ENCODE measurements around the gene SLC22A2.

DNA sequence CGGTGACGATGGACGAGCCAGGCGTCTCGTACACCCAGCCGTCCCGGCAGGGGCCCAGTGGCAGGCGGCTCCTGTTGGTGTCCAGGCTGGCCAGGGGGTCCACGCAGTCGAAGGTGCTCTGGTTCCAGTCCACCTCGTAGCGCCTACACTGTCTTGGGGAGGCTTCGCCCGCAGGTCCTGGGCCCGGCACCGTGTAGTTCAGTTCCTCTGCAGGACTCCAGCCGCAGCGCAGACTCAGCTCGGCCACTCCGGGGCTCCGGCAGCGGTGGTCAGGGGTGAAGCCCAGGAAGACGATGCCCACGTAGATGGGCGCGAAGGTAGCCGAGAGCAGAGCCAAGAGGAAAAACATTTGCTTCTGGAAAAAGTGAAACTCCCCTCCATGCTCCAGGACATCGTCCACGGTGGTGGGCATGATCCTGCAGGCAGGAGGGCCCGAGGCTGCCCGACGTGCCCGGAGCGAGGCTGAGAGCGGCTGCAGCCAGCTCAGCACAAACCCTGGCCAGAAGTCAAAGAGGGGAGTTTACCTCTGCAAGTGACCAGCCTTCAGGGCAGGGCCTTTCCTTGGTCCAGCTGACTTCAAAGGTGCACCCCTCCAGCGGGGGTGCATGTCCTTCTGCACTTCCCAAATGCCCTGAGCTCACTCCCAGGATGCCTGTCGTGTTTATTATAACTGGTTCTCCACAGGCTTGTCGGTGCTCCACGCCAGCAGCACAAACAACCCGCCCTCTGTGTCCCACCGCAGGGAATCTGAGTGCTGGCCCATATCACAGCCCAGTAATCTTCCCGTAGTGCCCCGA lies at the start of gene SLC22A2:
- TF ChIP-seq, protein P1, sequence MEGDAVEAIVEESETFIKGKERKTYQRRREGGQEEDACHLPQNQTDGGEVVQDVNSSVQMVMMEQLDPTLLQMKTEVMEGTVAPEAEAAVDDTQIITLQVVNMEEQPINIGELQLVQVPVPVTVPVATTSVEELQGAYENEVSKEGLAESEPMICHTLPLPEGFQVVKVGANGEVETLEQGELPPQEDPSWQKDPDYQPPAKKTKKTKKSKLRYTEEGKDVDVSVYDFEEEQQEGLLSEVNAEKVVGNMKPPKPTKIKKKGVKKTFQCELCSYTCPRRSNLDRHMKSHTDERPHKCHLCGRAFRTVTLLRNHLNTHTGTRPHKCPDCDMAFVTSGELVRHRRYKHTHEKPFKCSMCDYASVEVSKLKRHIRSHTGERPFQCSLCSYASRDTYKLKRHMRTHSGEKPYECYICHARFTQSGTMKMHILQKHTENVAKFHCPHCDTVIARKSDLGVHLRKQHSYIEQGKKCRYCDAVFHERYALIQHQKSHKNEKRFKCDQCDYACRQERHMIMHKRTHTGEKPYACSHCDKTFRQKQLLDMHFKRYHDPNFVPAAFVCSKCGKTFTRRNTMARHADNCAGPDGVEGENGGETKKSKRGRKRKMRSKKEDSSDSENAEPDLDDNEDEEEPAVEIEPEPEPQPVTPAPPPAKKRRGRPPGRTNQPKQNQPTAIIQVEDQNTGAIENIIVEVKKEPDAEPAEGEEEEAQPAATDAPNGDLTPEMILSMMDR (IDR thresholded peaks at IDR 0.05) = no peak
- no peak for TF ChIP-seq EZH2phosphoT487 (IDR thresholded peaks at IDR 0.05)
